DMS153 treated with DMSO at 0.1 percent for 48 hours (cell line): Measurements from ENCODE around the gene RNF34.

Source experiments
- DNase-seq: peaks from one replicate; lab custom pipeline; 2025; ENCODE audit not compliant: unreplicated experiment; lab: John Stamatoyannopoulos, UW

RNF34 gene

GRCh38 chr12:121388421-121388981 is 11.4 kb upstream of the RNF34 start:
- DNase-seq = no peak

GRCh38 chr12:121390856-121391255 is 9.1 kb upstream of the RNF34 start:
- DNase-seq = no peak

GRCh38 chr12:121391619-121392324 is 8.1 kb upstream of the RNF34 start:
- DNase-seq = no peak

GRCh38 chr12:121392325-121392716 is 7.6 kb upstream of the RNF34 start:
- no peak for DNase-seq

GRCh38 chr12:121397521-121397920 is 2.4 kb upstream of the RNF34 start:
- DNase-seq = no peak

- no peak for DNase-seq
These were observed 1.6 kb upstream of the RNF34 start for GRCh38 chr12:121398355-121398754.

- DNase-seq = peak; percentile 11
These were observed 618 bp downstream of the RNF34 start for GRCh38 chr12:121400332-121401139.

- no peak for DNase-seq
These were observed 3.8 kb downstream of the RNF34 start for GRCh38 chr12:121403721-121404120.

- DNase-seq = peak; percentile 55
These were observed 4.8 kb downstream of the RNF34 start for GRCh38 chr12:121404734-121405133.

GRCh38 chr12:121405211-121405610 is 5.3 kb downstream of the RNF34 start:
- no peak for DNase-seq

GRCh38 chr12:121413917-121414316 is 14.0 kb downstream of the RNF34 start:
- no peak for DNase-seq

GRCh38 chr12:121417847-121418246 is 17.9 kb downstream of the RNF34 start:
- no peak for DNase-seq

GRCh38 chr12:121420109-121420508 is 20.2 kb downstream of the RNF34 start:
- no peak for DNase-seq

- DNase-seq = no peak
These were observed 23.3 kb downstream of the RNF34 start for GRCh38 chr12:121423253-121423652.

- no peak for DNase-seq
These were observed 24.0 kb downstream of the RNF34 start for GRCh38 chr12:121423682-121424623.

- no peak for DNase-seq
These were observed 24.7 kb downstream of the RNF34 start for GRCh38 chr12:121424624-121424975.

GRCh38 chr12:121427556-121428050 is 27.7 kb downstream of the RNF34 start:
- no peak for DNase-seq

- no peak for DNase-seq
These were observed 29.0 kb downstream of the RNF34 start for GRCh38 chr12:121428883-121429282.

- no peak for DNase-seq
These were observed 31.0 kb downstream of the RNF34 start for GRCh38 chr12:121430833-121431415.

GRCh38 chr12:121432740-121433480 is 33.0 kb downstream of the RNF34 start:
- DNase-seq = no peak
